Measurements from ENCODE around the gene CLDN18. TPM values are rescaled to one million over a fixed set of nuclear protein-coding genes. Genes with fewer than 3 reads are reported as not detected.

The CLDN18 gene
- total and polyA plus RNA-seq, 2 donors from 2014 or later, result not detected

- Histone ChIP-seq H3K9ac (ENCODE audit: low read length in 3 of 3) (no peak overlapping the region), H3K4me3 (ENCODE audit: low read length in 3 of 3) (no peak overlapping the region), H3K36me3 (ENCODE audit: control insufficient read depth in 2 of 3, insufficient read depth in 3 of 3, low read length in 3 of 3) (no peaks in the 10 kb centered on the region), H3K9me3 (ENCODE audit: control insufficient read depth in 2 of 3, insufficient read depth in 1 of 3, low read length in 3 of 3) (no peaks in the 10 kb centered on the region), H3K4me1 (ENCODE audit: control insufficient read depth in 2 of 3, insufficient read depth in 2 of 3, low read depth in 1 of 3, low read length in 3 of 3) (no peaks in the 10 kb centered on the region), H3K27ac (ENCODE audit: low read depth in 2 of 2, low read length in 2 of 2) (no peak overlapping the region), H3K27me3 (ENCODE audit: control insufficient read depth, insufficient read depth, low read length) (no peaks in the 10 kb centered on the region)
- TF ChIP-seq CTCF (IDR thresholded peaks at IDR 0.05; ENCODE audit: borderline replicate concordance, extremely low read depth, insufficient read depth), result peak; percentile 74
- peak; percentile 73 to 84 (median 80) for DNase-seq
- intact Hi-C loops (cut with DNase I), result no loop called here
- peak; percentile 6 for FAIRE-seq
These were observed 38.8 kb upstream of the CLDN18 start for GRCh38 chr3:137970914-137971831.

- intact Hi-C loops (cut with DNase I), result no loop called here
- Histone ChIP-seq H3K36me3 (ENCODE audit: control insufficient read depth in 2 of 3, insufficient read depth in 3 of 3, low read length in 3 of 3) (no peaks in the 10 kb centered on the region), H3K4me3 (ENCODE audit: low read length in 3 of 3) (no peak overlapping the region), H3K9me3 (ENCODE audit: control insufficient read depth in 2 of 3, insufficient read depth in 1 of 3, low read length in 3 of 3) (no peaks in the 10 kb centered on the region), H3K4me1 (ENCODE audit: control insufficient read depth in 2 of 3, insufficient read depth in 2 of 3, low read depth in 1 of 3, low read length in 3 of 3) (no peaks in the 10 kb centered on the region), H3K9ac (ENCODE audit: low read length in 3 of 3) (no peak overlapping the region), H3K27ac (ENCODE audit: low read depth in 2 of 2, low read length in 2 of 2) (no peak overlapping the region), H3K27me3 (ENCODE audit: control insufficient read depth, insufficient read depth, low read length) (no peaks in the 10 kb centered on the region)
- no peak for TF ChIP-seq CTCF (IDR thresholded peaks at IDR 0.05; ENCODE audit: borderline replicate concordance, extremely low read depth, insufficient read depth)
- FAIRE-seq (no peak), DNase-seq (no peak)
These were observed 37.6 kb upstream of the CLDN18 start for GRCh38 chr3:137972396-137972795.

- intact Hi-C loops (cut with DNase I), result no loop called here
- no peak for TF ChIP-seq CTCF (IDR thresholded peaks at IDR 0.05; ENCODE audit: borderline replicate concordance, extremely low read depth, insufficient read depth)
- DNase-seq (no peak), FAIRE-seq (no peak)
- no peaks in the 10 kb centered on the region for H3K27me3 ChIP-seq (ENCODE audit: control insufficient read depth, insufficient read depth, low read length)
- H3K9me3 ChIP-seq (ENCODE audit: control insufficient read depth in 2 of 3, insufficient read depth in 1 of 3, low read length in 3 of 3), result no peaks in the 10 kb centered on the region
- no peak overlapping the region for H3K4me3 ChIP-seq (ENCODE audit: low read length in 3 of 3)
- no peak overlapping the region for H3K9ac ChIP-seq (ENCODE audit: low read length in 3 of 3)
- no peak overlapping the region for H3K27ac ChIP-seq (ENCODE audit: low read depth in 2 of 2, low read length in 2 of 2)
- H3K4me1 ChIP-seq (ENCODE audit: control insufficient read depth in 2 of 3, insufficient read depth in 2 of 3, low read depth in 1 of 3, low read length in 3 of 3), result no peaks in the 10 kb centered on the region
- H3K36me3 ChIP-seq (ENCODE audit: control insufficient read depth in 2 of 3, insufficient read depth in 3 of 3, low read length in 3 of 3), result no peaks in the 10 kb centered on the region
These were observed 31.6 kb upstream of the CLDN18 start for GRCh38 chr3:137978328-137978727.

All from kidney (tissue), 14 donors.